Fibroblast of peridontal ligament (primary cell): ENCODE results near the gene CTDNEP1.

Experiments used
- DNase-seq: peaks from one replicate; pipeline ENCODE4 v3.0.0-alpha.2; 2010; ENCODE audit errors: extremely low read depth

Gene CTDNEP1

GRCh38 chr17:7228920-7229319 lies 22.6 kb downstream of the CTDNEP1 start:
- DNase-seq: no peak

- no peak for DNase-seq
These were observed 24.5 kb downstream of the CTDNEP1 start for GRCh38 chr17:7226721-7227710.

GRCh38 chr17:7225711-7226331 lies 25.7 kb downstream of the CTDNEP1 start:
- DNase-seq: no peak

GRCh38 chr17:7224661-7225111 lies 26.8 kb downstream of the CTDNEP1 start:
- DNase-seq: no peak

GRCh38 chr17:7224110-7224509 lies 27.4 kb downstream of the CTDNEP1 start:
- no peak for DNase-seq

- no peak for DNase-seq
These were observed 28.2 kb downstream of the CTDNEP1 start for GRCh38 chr17:7223375-7223774.

GRCh38 chr17:7222972-7223292 lies 28.6 kb downstream of the CTDNEP1 start:
- DNase-seq: no peak

GRCh38 chr17:7222093-7222971 lies 29.2 kb downstream of the CTDNEP1 start:
- DNase-seq: no peak

GRCh38 chr17:7221278-7222092 lies 30.0 kb downstream of the CTDNEP1 start:
- DNase-seq: no peak

- DNase-seq: peak; percentile 58
These were observed 30.8 kb downstream of the CTDNEP1 start for GRCh38 chr17:7220593-7221277.

- peak; percentile 79 for DNase-seq
These were observed 31.5 kb downstream of the CTDNEP1 start, which contains the start of the genes ACADVL and DLG4 for GRCh38 chr17:7219812-7220592. ACADVL (plus strand) TSS chr17:7219938; CDS start chr17:7219985, 47 bp downstream. DLG4 (minus strand) TSS chr17:7219836.

- DNase-seq: peak; percentile 4
These were observed 32.2 kb downstream of the CTDNEP1 start for GRCh38 chr17:7219229-7219811.

- no peak for DNase-seq
These were observed 32.8 kb downstream of the CTDNEP1 start for GRCh38 chr17:7218758-7219157.

- no peak for DNase-seq
These were observed 33.4 kb downstream of the CTDNEP1 start for GRCh38 chr17:7218166-7218565.

GRCh38 chr17:7217113-7217987 lies 34.2 kb downstream of the CTDNEP1 start:
- DNase-seq: peak; percentile 71

GRCh38 chr17:7216242-7217112 lies 35.1 kb downstream of the CTDNEP1 start:
- no peak for DNase-seq

- no peak for DNase-seq
These were observed 35.8 kb downstream of the CTDNEP1 start for GRCh38 chr17:7215652-7216180.
